ENCODE results near the gene DAB2IP.

Gene DAB2IP

DNA sequence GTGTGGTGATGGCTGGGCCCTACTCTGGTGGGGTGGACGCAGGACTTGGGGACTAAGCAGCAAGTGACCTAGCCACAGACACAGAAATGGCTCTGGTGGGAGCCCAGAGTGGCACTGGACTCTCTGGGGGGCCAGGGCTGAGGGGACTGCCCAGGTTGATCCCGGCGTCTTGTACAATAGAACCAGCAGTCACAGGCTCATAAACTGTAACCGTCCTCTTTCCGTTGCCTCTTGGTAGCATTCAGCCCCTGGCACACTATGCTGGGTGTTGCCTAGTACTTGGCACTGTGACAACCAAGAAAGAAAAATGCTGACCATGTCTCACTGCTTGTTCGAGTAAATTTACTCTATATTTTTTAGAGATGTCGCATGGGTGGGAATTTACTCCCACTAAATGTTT, 80.5 kb downstream of the DAB2IP start:
- no peak overlapping the region for H3K4me3 ChIP-seq (ENCODE audit: low read depth, low read length)
- TF ChIP-seq, protein P1, sequence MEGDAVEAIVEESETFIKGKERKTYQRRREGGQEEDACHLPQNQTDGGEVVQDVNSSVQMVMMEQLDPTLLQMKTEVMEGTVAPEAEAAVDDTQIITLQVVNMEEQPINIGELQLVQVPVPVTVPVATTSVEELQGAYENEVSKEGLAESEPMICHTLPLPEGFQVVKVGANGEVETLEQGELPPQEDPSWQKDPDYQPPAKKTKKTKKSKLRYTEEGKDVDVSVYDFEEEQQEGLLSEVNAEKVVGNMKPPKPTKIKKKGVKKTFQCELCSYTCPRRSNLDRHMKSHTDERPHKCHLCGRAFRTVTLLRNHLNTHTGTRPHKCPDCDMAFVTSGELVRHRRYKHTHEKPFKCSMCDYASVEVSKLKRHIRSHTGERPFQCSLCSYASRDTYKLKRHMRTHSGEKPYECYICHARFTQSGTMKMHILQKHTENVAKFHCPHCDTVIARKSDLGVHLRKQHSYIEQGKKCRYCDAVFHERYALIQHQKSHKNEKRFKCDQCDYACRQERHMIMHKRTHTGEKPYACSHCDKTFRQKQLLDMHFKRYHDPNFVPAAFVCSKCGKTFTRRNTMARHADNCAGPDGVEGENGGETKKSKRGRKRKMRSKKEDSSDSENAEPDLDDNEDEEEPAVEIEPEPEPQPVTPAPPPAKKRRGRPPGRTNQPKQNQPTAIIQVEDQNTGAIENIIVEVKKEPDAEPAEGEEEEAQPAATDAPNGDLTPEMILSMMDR (conservative IDR thresholded peaks at IDR 0.05; ENCODE audit: low read depth, low read length): no peak
- DNase-seq (ENCODE audit: low read depth): no peak

DNA sequence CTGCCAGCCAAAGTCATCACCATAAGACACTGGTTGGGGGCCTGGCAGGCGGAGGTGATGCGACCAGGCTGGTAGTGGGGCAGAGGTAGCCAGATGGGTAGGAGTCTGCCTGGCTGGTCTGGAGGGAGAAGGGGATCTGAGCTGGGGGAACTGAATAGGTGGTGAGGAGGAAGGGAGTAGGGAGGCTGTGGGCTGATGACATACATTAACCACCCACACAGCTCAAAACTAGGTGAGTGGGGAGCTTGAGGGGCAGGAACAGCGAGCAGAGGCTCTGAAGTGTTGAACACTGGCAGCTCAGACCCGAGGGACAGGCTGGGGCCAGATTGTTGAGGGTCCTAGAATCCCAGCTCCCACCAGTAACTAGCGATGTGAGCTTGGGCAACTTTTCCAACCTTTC, 81.0 kb downstream of the DAB2IP start:
- TF ChIP-seq, protein P1 (conservative IDR thresholded peaks at IDR 0.05; ENCODE audit: low read depth, low read length): no peak
- no peak for DNase-seq (ENCODE audit: low read depth)
- H3K4me3 ChIP-seq (ENCODE audit: low read depth, low read length): no peak overlapping the region

DNA sequence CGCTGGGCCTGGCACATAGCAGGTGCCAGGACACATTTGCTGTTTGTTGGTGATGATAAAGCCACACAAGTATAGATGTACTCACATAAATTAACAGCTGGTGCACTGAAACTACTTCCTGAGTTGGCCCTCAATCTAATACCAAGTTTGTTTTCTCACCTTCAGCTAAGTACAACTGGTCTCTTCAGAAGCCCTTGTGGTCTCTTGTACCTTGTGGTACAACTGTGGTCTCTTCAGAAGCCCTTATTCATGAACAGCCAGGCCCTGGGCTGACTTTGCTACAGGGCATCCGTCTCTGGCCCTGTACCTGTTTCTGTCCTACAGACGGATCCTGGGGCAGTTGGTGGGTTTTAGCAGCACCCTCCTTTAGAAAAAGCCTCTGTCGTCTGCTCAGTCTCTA, 81.5 kb downstream of the DAB2IP start:
- DNase-seq (ENCODE audit: low read depth): no peak
- no peak overlapping the region for H3K4me3 ChIP-seq (ENCODE audit: low read depth, low read length)
- TF ChIP-seq, protein P1 (conservative IDR thresholded peaks at IDR 0.05; ENCODE audit: low read depth, low read length): no peak

DNA sequence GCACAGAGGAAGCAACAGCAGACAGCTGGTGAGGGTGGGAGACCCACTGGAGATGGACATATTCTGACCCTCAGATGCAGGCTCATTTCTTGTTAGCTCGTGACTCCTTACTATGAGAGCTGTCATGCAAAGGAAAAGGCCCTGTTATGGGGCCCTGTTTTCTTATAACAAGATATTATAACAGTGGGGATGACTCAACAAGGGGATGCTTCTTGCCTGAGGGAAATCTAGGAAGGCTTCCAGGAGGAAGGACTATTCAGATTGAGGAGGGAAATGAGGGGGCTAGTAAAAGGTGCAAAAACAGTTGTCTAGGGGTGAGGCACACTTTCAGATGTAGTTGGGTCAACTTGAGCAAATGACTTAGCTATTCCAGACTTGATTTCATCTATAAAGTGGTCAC, 83.0 kb downstream of the DAB2IP start:
- TF ChIP-seq, protein P1 (conservative IDR thresholded peaks at IDR 0.05; ENCODE audit: low read depth, low read length): no peak
- H3K4me3 ChIP-seq (ENCODE audit: low read depth, low read length): no peak overlapping the region
- no peak for DNase-seq (ENCODE audit: low read depth)

DNA sequence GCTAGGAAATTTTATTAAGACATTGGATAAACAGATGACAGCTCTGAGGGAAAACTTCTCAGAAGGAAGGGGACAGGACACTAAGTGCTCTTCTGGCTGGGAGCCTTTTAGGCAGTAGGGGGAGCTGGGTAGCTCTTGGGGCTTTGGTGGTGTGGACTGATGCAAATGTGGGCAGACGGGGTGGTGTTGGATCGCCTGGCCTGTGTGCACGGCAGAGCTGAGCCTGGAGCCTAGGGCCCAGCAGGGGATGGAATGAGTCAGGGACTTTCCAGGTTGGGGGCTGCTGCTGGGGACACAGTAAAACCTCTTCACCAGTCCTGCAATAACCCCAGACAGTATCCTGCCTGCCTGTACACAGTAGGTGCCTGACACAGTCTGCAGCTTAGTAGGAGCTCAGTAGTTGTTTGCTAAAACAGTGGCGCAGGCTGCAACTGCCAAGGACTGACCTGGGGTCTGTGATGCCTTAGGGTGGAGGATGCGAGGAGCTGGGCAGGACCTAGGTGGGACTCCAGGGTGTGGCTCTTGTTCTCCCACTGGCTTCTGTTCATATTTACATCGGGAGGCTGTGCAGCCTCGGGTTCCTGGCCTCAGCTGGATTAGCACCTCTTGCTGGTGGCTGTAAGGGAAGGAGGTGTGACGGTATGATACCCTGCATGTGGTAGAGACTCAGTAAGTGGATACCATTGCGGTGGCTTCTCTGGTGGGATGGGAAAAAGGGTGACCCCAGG, 83.8 kb downstream of the DAB2IP start:
- TF ChIP-seq, protein P1 (conservative IDR thresholded peaks at IDR 0.05; ENCODE audit: low read depth, low read length): peak; percentile 91
- DNase-seq (ENCODE audit: low read depth): peak; percentile 92
- no peak overlapping the region for H3K4me3 ChIP-seq (ENCODE audit: low read depth, low read length)

DNA sequence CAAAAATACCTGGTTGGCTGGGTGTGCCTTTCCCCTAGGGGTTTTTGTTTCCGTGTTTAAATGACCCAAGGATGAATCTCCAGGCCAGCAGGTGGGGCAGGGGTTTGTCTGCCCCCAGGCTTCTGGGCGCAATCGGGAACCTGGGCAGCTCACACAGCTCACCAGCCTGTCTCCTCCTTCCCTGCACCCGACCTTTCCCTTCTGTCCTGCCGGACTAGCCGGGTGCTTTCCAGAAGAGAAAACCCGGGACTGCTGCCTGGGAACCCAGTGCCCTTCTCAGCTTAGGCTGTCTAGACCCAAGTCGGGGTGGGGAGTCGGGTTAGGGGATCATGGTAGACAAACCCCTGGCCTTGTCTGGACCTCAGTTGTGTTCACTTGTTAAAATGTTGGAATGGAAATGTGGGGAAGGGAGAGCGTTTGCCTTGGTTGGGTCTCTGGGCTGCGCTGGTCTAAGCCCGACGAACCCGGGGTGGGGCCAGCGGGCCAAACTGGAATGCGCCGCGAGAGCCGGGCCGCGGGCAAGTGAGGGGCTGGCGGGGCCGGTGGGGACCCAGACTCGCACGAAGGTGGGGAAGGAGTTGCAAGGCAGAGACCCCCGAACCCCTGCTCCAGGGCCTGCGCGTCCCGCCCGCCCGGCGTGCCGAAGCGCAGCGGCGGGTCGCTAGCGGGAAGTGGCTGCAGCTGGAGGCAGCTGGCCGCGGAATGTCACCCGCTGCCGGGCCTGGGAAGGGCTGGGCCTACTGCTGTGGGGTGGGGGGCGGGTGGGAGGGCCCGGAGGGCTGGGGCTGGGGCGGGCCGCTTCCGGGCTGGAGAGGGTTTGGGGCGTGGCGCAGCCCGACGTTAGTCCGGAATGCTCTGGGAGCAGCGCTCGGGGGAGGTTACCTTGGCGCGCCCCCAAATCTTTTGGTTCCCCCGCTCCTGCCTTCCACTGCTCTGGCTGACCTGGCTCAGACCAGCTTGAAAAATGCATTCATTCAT, 84.6 kb downstream of the DAB2IP start:
- peak; percentile 34 for DNase-seq (ENCODE audit: low read depth)
- TF ChIP-seq, protein P1 (conservative IDR thresholded peaks at IDR 0.05; ENCODE audit: low read depth, low read length): peak; percentile 4
- peak overlapping the region; percentile 55 for H3K4me3 ChIP-seq (ENCODE audit: low read depth, low read length)

All from choroid plexus epithelial cell (primary cell).